Stimulated activated CD4-positive, alpha-beta T cell treated with anti-CD3 and anti-CD28 coated beads, Interleukin-1b, Interleukin-23, amount 100 ng/mL, for 48 hours (primary cell): Measurements from ENCODE around the gene GABARAP.
"Not testable (repeated sequence)": the region's sequence is repeated elsewhere in the genome, so short reads cannot be mapped to it uniquely, and the experiment has no call there.

Source experiments
- DNase-seq: peaks from one replicate; pipeline ENCODE4 v3.0.0-alpha.2; 2020

Gene GABARAP

GRCh38 chr17:7260651-7261378 lies 18.6 kb upstream of the GABARAP start:
- DNase-seq = no peak

GRCh38 chr17:7260151-7260550 lies 17.9 kb upstream of the GABARAP start:
- no peak for DNase-seq

GRCh38 chr17:7259555-7259889 lies 17.3 kb upstream of the GABARAP start:
- no peak for DNase-seq

DNA sequence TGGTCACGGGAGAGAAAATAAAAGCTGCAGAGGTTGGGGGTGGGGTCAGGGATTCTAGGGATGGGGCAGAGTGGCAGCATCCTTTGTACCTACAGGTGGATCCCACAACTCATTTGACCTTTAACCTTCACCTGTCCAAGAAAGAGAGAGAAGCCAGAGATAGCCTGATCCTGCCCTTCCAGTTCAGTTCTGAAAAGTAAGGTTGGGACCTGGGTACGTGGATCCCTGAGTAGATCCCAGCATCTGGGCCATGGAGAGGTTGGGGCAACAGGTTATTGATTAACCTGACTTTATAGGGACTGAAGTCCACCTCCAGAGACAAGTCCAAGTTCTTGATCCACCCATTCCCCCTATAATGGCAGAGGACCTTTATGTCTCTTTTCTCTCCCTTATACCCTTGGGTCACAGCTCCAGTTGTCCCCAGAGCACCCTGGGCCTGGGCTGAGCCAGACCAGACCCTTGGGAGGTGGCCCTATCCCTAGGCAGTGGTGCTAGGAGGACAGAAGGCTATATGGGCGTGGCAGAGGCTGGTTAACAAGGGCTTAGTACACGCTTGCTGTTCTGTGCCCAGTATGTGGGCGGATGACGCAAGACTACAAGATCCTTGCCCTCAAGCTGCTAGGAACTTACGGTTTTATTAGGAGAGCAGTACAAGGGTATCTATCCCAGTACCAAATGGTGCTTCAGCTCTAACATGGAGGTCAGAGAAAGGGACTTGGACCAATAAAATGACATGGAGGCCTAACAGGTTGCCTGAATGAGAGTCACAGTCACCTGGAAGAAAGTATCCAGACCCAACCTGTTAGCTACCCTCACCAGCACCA lies 16.7 kb upstream of the GABARAP start:
- no peak for DNase-seq

DNA sequence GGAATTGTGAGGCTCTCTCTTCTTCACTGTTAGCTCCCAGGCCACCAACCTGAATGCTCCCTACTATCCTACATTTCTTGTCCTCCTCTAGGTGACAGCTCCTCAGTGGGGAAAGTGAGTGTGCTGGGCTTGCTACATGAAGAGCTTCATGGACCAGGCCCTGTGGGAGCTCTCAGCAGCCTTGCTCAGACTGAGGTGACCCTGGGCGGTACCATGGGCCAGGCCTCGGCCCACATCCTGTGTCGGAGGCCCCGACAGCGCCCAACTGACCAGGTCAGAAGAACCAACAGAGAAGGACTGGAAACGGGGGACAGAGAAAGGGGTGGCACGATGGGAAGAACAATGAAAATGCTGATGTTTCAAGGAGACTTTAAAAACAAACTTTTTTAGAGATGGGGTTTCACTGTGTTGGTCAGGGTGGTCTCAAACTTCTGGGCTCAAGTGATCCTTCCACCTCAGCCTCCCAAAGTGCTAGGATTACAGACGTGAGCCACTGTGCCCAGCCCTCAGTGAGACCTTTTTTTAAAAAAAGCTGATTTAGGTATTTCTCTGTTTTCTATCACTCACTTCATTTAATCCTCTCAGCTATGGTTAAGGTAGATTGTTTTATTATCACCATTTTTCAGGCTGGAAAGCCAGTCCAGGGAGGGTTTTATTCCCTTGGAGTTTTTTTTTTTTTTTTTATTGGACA lies 14.7 kb upstream of the GABARAP start:
- DNase-seq = no peak

GRCh38 chr17:7254511-7254910 lies 12.3 kb upstream of the GABARAP start:
- DNase-seq = no peak

DNA sequence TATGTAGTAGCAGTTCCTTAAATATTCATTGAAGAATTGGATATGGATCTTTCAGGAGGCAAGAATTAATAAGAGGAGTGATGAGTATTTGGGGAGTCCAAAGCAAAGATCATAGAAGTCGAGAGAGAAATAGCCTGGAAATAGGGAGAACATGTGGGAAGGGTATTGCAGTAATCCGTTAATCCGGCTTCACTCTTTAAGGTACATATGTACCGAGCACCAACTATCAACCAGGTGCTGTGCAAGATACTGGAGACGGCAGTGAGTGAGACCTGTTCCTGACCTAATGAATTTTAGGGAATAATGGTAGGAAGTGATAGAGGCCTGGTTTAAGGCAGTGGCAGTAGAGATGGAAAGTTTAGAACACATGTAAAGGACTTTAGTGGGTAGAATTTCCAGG lies 10.8 kb upstream of the GABARAP start:
- no peak for DNase-seq

DNA sequence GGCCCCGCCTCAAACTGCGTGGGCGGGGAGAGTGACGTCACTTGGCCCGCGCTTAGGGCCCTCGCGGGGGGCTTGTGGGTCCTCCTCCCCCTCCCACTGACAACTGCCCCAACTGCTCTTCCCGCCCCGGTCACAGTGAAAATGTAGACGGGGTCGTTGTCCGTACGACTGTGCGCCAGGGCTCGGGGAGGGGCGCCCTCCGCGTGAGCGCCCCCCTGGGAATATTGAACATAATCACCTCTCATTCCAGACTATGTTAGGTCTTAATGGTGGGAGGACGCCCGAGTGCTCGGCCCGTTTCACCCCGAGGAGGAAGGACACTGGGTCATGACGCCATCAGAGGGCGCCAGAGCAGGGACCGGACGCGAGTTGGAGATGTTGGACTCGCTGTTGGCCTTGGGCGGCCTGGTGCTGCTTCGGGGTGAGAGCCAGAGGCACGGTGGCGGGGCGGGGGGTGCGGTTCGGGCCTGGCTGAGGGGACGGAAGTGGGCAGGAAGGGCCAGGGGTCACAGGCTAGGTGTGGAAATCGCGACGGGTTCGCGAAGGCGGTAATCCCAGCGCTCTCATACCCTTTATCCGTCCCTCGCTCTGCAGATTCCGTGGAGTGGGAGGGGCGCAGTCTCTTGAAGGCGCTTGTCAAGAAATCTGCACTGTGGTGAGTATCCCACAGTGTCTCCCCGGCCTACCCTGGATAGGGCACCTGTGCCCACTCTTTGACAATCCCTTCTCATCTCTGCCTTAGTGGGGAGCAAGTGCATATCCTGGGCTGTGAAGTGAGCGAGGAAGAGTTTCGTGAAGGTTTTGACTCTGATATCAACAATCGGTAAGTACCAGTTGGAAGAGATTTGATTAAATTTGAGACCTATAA lies 10.2 kb upstream of the GABARAP start, which contains the start of gene ELP5:
Gene ELP5 (plus strand): TSS at position 40 of the 868 bp plus-strand sequence. CDS start 336 bp downstream, at position 376.
- DNase-seq = peak; percentile 93

GRCh38 chr17:7251661-7252175 lies 9.5 kb upstream of the GABARAP start, which contains the start of gene CTDNEP1:
Gene CTDNEP1, minus strand, starts transcription at chr17:7251734. Its CDS starts 438 bp downstream, at chr17:7251296.
- peak; percentile 99 for DNase-seq

DNA sequence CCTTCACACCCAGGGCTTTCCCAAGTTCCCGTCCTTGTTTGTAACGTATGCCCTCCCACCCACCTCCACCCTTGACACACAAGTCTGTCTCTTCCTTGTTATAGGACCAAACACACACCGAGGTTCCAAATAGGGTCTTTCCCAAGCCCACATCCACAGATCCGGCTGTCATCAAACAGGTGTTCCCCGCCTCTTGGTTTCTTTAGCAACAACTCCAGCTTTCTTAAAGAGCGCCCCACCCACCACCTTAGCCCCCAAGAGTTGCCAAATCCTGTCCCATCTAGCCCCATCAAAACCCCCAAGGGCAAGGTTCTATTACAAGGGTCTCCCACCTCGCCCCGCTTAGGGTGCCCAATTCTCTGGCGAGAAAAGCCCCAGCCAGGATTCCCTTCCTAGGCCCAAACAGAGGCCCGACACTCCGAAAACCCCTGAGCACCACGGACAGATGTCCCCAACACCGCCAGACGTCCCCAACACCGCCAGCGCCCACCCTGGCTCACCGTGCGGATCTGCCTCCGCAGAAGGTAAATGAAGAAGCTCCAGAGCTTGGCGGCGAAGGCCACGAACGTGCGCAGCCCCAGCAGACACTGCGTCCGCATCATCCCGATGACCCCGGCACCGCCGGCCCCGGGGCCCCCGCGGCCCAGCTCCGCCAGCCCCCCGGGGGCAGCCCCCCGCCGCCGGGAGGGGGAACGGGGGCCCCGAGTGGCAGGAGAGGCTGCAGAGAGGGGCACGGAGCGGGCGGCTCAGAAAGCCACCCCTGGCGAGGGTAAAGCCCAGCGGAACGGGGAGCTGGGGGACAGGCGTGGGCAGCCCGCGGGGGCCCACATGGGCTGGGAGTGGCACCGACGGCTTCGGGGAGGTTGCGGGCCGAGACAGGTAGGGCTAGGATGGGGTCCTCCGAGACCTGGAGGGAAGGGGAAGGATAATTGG lies 8.7 kb upstream of the GABARAP start:
- peak; percentile 22 for DNase-seq

DNA sequence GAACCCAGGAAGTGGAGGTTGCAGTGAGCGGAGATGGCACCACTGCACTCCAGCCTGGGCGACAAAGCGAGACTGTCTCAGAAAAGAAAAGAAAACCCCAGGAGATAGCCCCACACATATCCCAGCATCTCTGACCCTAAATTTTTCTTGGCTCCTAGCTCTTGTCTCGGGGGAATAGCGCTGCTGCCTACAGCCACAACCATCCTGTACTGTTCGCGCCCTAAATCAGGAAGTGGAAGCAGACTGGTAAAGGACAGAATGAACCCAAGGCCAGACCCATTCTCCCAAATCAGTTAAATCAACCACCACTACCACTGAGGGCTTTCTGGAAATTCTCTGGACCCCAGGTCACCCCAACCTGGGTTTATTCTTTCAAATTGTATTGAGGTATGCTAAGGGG lies 7.6 kb upstream of the GABARAP start:
- DNase-seq = no peak

- no peak for DNase-seq
These were observed 7.0 kb upstream of the GABARAP start for GRCh38 chr17:7249214-7249613.

- no peak for DNase-seq
These were observed 6.5 kb upstream of the GABARAP start for GRCh38 chr17:7248796-7249195.

DNA sequence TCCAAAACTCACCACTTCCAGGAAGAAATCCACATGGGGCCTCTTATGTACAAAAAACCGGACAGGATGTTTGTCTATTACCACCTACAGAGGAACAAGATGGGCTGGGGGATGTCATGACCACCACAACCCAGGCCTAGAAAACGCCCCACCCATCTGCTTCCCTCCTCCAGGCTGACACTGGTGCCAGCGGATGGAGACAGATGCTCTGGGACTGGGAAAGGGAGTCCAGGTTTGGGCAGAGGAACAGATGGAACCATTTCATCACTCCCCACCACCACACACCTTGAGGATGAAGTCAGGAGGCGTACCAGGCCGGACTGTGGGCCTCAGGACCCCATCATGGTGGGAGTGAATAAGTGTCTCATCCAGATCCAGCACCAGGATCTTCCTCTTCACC lies 4.5 kb upstream of the GABARAP start:
- DNase-seq = no peak

DNA sequence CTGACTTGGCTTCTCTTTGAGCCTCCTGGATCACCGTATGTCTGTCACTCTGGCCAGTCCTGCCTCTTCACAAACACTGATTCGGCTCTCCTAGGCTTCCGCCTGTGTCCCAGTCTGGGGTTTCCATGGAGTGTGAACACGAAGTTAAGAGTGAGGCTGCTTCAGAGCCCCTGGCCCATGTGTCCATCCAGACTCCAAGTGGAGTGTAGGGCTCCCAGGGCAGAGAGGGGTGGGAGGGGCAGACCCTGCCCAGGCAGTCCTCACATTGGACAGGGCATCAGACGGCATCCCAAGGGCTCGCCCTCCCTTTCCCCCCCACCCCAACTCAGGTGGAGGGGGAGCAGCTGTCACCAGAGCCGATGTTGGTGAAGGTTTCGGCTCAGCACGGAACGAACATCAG lies 1.6 kb upstream of the GABARAP start:
- DNase-seq = not testable (repeated sequence)

DNA sequence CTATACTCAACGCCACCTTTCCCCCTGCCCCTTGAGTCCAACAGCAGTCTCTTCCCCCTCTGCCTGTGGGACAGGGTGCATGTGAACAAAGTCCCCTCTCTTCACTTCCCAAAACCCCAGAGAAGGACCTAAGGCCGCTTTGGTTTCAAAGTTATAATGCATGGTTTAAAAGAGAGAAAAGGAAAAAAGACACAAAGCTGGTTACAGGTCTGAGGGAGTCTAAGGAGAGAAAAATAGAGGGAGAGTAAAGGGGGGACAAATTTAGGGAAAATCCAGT lies 1.1 kb upstream of the GABARAP start:
- no peak for DNase-seq

- DNase-seq = peak; percentile 91
These were observed 636 bp upstream of the GABARAP start for GRCh38 chr17:7242717-7243452.

DNA sequence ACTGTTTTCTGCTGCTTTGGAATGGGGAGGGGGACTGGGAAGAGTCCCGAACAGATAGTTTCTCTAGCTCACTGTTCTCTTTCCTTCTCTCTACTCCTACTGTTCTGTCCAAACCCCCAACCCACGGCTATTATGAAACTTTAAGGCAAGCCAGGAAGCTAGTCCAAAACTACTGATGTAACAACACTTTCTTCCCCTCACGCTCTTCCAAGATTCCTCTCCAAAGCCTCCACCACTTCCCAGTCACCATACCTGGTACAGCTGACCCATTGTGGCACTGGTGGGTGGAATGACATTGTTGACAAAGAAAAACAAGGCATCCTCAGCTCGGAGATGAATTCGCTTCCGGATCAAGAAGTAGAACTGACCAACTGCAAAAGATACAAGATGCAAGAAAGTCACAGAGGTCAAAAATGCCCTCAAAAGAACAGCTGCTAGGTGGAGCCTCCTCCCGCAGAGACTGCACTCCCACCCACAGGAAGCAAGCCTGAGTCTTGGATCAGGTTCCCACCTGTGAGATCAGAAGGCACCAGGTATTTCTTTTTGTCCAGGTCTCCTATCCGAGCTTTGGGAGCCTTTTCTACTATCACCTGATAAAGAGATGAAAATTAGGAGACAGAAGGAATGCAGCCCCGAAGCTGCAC lies 1.0 kb downstream of the GABARAP start:
- no peak for DNase-seq

GRCh38 chr17:7240375-7240774 lies 1.9 kb downstream of the GABARAP start:
- no peak for DNase-seq
